GM21717 (cell line): Measurements from ENCODE around the gene TMEM100.
A peak's percentile ranks its signal among the peaks of the same experiment; 100 is the strongest.

Source experiments
- ATAC-seq: cut with Tn5 transposase; IDR thresholded peaks from one replicate; pipeline ENCODE4 v1.9.1; 2021; ENCODE audit warnings: mild to moderate bottlenecking, moderate library complexity; ENCODE audit not compliant: unreplicated experiment

TMEM100 gene

DNA sequence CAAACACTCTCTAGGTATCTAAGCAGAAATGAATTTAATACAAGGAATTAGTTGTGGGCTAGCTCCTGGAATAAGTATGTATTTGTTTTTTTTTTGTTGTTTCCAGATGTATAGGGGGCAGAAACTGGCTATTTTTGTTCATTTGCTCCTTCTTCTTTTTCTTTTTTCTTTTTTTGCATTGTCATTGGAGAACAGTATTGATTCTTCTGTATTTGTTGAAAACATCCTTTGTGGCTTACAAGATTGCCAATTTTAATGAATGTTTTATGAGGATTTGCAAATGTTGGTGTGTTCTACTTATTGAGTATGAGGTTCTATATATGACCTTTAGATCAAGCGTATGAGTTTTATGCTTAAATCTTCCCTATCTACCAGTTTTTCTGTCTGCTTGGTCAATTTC, 22.6 kb upstream of the TMEM100 start:
- no peak for ATAC-seq

DNA sequence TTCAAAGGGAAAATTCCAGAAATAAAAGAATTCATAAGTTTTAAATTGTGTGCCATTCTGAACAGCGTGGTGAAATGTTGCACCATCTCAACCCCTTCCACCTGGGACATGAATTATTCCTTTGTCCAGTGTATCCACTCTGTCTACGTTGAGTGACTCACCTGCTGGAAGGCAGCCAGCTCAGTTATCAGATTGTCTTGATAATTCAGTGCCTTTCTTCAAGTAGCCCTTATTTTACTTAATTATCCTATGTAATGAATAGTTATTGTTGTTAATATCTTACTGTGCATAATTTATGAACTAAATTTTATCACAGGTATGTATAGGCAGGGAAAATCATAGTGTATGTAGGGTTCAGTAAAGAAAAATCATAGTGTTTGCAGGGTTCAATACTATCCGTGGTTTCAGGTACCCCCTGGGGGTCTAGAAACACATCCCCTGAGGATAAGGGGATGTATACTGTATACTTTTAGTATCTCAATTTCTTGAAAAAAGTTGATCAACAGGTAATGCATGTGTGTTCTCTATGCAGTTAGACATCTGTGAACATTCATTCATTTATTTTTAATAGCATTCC, 20.5 kb upstream of the TMEM100 start:
- peak; percentile 6 for ATAC-seq

DNA sequence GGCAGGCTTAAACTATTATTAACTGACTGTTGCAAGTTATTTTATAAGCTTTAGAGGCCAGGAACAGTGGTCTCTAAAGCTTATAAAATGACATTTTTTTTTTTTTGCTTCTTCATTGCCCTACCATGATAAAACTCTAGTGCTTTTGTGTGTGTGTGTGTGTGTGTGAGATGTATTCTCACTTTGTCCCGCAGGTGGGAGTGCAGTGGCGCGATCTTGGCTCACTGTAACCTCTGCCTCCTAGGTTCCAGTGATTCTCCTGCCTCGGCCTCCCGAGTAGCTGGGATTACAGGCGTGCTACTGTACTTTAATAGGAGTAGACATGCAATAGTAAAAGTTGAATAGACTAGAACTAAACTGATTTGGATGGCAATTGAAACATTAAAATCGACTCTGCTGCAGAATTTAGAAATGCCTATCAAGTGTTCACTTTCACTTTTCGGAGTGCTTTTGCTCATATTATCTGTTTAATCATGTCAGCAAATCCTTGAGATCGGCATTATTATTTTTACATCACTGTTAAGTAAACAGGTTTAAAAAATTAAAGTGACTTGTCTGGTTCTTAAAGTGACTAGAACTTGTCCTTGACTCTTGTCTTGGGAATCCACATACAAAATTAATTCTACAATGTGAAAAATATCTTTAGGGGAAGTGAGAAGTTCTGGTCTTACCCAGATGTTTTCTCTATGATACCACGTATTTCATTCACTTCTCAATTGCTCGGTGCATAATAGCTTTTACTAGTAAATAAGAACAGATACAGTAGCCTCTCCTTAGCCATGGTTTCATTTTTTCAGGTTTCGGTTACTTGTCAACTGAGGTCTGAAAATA, 19.8 kb upstream of the TMEM100 start:
- ATAC-seq = peak; percentile 91

DNA sequence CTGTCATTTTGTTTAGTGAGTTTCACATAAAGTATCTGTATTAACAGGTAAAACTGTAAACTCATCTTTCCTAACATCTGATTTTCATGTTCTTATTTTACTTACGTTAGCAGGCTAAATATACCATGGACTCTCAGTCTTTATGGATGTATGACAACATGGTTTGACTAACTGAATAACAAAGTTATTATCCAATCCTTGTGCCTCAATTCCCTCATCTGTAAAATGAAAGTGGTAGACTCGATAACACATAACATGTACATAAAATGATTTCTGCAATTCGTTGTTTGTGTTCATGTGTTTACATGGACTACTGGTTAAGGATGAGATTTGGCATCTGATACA, 18.7 kb upstream of the TMEM100 start:
- ATAC-seq = no peak

- ATAC-seq = no peak
Measured at GRCh38 chr17:55740511-55741355, 18.1 kb upstream of the TMEM100 start.

DNA sequence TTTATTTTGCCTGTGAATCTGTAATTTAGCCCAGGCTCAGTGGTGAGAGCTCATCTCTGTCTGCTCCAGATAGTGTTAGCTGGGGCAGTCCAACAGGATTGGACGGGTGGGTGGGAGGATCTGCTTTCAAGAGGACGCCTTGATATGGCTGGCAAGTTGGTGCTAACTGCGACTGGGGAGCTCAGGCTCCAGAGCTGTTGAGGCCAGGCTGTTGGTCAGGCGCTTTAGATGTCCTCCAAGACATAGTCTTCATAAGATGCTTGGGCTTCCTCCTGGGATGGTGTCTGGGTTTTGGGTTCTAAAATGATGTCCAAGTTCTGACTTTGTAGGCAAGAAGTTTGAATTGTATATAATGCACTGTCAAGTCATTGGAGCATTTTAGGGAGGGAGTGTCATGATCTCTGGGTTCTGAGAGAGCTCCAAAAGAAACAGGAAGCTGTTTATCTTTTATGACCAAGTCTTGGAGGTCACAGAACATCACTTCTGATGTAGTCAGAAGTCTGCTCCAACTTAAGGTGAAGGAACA, 15.4 kb upstream of the TMEM100 start:
- no peak for ATAC-seq

GRCh38 chr17:55735731-55736405, 13.2 kb upstream of the TMEM100 start:
- no peak for ATAC-seq

- ATAC-seq = peak; percentile 75
Measured at GRCh38 chr17:55734128-55734781, 11.6 kb upstream of the TMEM100 start.

- no peak for ATAC-seq
Measured at GRCh38 chr17:55731586-55732250, 9.1 kb upstream of the TMEM100 start.

GRCh38 chr17:55730808-55731207, 8.1 kb upstream of the TMEM100 start:
- no peak for ATAC-seq

GRCh38 chr17:55730380-55730779, 7.7 kb upstream of the TMEM100 start:
- ATAC-seq = no peak

DNA sequence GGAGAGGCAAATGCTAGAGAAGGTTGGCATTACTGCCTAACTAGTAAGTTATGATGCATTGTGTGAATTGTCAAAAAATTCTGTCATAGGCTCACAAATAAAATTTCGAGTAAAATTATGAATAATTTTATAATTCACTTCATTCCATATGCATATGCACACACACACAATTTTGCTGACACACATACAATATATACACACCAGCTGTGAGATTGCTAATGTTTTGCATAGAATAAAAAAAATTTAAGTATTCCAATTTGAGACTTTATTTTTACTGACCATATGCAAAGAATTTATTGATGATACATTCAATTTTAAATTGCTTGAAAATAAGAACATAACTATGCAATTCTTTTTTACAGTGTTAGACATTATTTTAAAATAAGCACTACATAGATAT, 6.8 kb upstream of the TMEM100 start:
- no peak for ATAC-seq

GRCh38 chr17:55728833-55729232, 6.2 kb upstream of the TMEM100 start:
- ATAC-seq = no peak

- no peak for ATAC-seq
Measured at GRCh38 chr17:55728361-55728760, 5.7 kb upstream of the TMEM100 start.

DNA sequence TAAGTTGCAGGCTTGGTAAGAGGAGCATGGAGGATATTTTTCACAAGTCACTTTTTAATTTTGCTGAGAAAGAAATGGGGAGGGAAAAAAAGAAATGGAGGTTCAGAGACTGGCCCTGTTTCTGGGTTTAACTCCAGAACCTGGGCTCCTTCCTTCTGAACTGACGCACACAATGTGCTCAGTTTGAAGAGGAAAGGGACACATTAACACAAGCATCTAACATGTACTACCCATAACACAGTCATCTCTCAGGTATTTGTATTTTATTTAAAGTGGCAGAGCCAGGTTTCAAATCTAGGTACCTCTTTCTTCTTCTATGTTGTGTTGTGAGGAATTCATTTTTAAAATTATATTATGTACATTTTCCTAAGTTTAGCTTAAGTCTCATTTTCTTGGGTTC, 5.3 kb upstream of the TMEM100 start:
- no peak for ATAC-seq

DNA sequence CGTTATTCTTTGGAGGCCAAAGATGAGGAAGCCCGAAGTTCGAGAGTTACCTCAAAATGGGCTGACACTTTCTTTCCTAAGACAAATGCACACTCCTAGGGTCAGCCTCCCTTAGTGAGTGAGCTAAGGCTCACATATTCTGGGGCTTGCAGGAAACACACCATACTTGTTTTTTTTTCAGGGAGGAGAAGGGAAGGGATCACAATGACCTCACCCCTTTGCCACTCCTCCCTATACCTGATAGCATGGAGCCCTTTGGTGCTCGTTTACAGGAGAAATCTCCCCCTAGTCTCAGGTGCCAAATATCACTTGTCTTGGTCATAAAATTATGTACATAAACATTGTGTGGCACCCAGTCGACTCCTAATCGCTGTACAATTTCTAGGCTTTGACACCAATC, 4.6 kb upstream of the TMEM100 start:
- no peak for ATAC-seq

- no peak for ATAC-seq
Measured at GRCh38 chr17:55726440-55726839, 3.8 kb upstream of the TMEM100 start.

DNA sequence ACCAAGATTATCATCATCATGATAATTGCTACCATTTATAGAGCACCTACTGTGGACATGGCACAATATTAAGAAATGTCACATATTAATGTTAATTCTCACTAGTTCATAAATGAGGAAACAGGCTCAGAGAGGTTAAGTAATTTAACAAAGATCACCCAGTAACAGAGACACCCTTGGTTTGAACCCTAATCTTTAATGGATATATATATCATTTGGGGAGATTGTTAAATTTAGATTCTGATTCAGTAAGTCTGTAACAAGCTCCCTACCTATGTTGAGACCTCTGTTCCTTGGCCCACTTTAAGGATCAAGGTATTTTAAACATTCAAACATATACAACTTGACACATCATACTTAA, 804 bp upstream of the TMEM100 start:
- ATAC-seq = no peak

DNA sequence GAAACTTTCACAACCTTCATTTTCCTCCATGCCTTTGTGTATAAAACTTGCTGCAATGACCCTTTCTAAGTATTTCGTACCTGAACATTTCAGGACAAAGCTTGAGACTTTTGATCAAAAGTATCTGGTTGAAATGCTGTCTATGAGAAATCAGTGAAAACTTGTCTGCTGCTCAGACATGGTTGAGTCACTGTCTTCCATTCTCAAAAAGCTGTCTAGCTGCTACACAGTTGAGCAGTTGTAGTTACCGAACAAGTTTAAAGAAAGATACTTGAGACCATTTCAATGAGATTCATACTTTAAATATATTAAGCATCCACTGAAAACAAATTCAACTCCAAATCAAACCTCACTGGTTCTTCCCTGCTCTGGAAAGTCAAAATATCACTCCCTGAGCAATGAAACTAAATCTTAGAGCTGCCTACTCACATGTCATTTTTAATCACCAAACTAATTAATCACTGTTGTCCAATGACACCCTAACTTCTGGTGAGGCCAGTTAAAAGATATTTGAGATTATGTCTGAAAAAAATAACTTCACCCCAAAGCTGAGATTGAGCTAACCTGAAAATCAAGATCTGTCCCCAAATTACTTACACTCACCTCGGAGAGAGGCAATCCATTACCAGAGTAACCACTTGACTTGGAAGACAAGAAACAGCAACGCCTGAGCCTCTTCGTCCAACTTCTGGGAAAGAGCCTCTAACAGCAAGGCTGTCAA, 488 bp downstream of the TMEM100 start:
- no peak for ATAC-seq
